Vagina (tissue), 2 donors: ENCODE data around the gene DCAF8.

Experiments
- POLR2AphosphoS5 ChIP-seq, 2 donors: sonication (generic); formaldehyde crosslinking; IDR thresholded peaks; one replicate each; pipeline ENCODE4 v1.9.0; 2017; ENCODE audit warnings: antibody characterized with exemption in 2 of 2, mild to moderate bottlenecking in 2 of 2, low read depth in 1 of 2; ENCODE audit not compliant: insufficient read depth in 1 of 2
- TF ChIP-seq, protein P1 (sequence below), 3 experiments: fragments of 450-650 bp in 2 of 3; fragments of 200-600 bp in 1 of 3; sonication (generic) in 1 of 3; IDR thresholded peaks; one replicate each; pipeline ENCODE4 v1.5.1; 2017 to 2019; ENCODE audit warnings: antibody characterized with exemption in 3 of 3, mild to moderate bottlenecking in 2 of 3, moderate library complexity in 2 of 3

- TF ChIP-seq, protein P1, sequence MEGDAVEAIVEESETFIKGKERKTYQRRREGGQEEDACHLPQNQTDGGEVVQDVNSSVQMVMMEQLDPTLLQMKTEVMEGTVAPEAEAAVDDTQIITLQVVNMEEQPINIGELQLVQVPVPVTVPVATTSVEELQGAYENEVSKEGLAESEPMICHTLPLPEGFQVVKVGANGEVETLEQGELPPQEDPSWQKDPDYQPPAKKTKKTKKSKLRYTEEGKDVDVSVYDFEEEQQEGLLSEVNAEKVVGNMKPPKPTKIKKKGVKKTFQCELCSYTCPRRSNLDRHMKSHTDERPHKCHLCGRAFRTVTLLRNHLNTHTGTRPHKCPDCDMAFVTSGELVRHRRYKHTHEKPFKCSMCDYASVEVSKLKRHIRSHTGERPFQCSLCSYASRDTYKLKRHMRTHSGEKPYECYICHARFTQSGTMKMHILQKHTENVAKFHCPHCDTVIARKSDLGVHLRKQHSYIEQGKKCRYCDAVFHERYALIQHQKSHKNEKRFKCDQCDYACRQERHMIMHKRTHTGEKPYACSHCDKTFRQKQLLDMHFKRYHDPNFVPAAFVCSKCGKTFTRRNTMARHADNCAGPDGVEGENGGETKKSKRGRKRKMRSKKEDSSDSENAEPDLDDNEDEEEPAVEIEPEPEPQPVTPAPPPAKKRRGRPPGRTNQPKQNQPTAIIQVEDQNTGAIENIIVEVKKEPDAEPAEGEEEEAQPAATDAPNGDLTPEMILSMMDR (IDR thresholded peaks at IDR 0.05) = no peak
- no peak for TF ChIP-seq POLR2AphosphoS5 (IDR thresholded peaks at IDR 0.05; ENCODE audit: insufficient read depth in 1 of 2, low read depth in 1 of 2)
Observed at GRCh38 chr1:160309185-160309557, 46.8 kb upstream of the DCAF8 start.
